GM21619 (cell line): ENCODE data around the gene PRKN.

Source experiments
- ATAC-seq: cut with Tn5 transposase; IDR thresholded peaks from one replicate; pipeline ENCODE4 v1.9.1; 2021; ENCODE audit not compliant: unreplicated experiment

Gene PRKN

DNA sequence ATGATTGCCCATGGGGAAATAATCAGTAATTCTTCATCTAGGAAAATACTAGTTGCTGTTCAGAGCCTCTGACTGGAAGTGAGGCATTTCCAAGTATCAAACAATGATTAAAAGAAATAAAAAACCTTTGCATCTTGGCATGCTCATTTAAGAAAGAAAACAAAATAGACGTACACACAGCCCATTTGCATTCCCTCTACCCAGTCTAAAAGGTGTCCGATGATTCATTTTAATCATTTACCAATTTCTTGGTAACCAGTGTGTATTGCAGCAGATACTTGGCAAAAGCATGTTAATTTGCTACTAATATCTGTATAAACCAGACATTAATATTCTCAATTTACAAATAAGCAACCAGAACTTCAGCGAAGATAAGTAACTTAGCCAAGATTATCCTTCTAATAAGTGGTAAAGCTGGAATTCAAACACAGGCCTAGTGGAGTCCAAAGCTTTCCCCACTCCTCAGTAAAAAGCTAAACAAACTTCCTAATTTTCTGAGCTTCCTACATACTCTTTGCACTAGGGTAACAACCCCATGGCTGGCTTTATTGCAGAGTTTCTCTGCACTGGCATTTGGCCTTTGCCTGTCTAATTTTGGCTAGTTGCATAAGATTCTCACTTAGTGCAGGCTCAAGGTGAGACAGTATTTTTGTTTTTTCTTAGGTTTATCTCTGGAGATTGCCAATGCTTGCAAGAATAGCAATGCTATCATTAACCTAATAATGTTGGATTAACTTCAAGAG is 338.1 kb downstream of the PRKN start:
- no peak for ATAC-seq

DNA sequence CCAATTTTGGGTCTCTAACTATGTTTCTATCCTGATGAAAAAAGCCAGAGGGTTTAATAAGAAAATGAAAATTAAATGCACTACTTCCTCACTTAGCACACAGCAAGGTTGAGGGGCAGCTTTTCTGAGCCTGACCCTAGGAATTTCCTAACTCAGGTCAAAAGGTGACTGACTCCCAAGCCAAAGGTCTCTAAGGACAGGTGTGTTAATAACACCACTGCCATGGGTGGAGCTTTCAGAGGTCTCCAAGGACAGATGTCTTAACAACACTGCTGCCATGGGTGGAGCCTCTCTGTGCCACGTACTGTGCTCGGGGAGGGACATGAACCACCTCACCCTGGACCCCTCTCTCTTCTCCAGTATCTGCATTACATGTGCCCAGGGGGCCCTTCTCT is 339.2 kb downstream of the PRKN start:
- no peak for ATAC-seq

DNA sequence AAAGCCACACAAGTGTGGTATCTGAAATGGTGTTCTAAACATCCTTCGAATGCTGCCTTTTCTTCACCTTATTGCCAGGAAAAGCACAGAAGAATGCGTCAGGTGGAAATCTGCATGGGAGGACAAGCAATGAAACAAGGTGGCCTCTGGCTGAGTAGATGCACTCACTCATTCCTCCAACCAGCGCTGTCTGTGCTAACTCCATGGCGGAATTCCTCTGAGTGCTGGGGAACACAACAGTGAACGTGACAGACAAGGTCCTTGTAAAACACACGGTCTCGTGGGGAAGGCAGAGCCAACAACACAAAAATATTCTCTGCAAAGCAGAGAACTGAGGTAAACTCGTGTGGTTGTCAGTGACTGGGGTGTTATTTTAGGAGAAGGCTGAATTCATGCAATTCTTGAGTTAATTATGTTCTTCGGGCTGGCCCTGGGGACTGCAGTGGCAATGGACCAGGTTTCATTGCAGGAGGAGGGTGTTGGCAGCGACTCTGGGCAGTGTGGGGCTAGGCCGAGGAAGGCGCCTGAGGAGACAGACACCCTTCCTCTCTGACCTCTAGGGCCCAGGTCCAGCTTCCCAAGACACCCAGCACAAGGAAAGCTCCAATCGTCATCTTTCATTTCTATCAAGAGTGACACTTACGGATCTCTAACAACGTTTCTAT is 339.7 kb downstream of the PRKN start:
- no peak for ATAC-seq

DNA sequence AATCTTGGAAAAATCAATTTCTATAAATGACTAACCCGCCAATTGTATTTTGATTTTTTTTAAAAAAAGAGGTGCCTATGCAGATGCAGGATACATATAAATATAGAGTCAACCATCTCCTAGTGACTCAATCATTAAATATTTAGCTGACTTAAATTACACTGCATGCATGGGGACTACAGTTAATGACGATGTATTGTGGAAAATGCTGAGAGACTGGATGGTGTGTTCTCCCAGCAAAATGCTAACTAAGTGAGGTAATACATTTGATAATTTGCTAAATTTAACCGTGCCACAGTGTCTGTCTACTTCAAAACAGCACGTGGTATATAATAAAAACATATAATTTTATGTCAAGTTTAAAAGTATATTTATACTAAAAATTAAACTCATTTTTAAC is 341.6 kb downstream of the PRKN start:
- no peak for ATAC-seq

DNA sequence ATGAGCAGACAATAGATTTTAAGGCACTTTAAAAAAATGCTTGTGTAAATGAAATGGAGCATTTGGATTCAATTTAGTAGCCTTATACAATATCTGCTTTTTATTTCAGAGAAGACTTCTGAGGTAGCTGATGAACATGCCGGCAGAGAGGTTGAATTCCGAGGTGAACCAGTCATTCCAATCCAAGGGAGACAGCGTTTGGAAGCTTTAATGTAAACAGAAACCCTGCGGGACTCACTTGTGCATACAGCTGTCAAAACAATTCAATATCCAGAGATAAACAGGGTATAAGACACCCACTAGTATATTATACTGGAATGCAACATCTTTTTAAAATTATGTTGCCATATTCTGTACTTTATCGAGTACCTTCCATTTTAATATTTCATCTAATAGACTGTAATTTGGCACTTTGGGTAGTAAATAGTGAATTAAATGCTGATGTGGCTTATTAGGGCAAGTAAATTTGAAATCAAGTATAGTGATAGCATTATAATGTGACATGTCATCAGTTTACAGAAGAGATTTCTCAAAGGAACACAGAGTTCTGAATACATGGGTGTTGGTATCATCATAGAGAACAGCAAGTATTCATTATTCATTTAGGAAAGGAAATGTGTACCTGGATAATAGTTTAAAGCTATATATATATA is 347.7 kb downstream of the PRKN start:
- ATAC-seq = no peak

DNA sequence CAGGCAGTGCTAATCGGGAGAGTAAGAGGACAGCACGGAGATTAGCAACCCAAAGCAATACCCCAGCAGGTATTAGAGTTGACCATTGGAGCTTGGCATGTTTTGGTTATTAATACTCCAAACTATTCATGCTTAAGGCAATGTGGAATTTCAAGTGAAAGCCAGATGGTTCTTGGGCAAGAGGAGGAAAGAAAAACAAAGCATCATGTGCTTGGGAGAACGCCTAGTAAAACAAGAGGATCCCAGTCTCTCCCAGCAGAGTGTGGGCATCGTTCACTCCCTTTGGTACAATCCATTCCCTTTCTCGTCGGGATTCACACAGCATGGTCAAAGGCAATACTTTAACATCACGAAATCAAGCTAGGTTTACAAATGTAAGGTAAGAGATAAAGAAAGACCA is 349.8 kb downstream of the PRKN start:
- ATAC-seq = no peak

DNA sequence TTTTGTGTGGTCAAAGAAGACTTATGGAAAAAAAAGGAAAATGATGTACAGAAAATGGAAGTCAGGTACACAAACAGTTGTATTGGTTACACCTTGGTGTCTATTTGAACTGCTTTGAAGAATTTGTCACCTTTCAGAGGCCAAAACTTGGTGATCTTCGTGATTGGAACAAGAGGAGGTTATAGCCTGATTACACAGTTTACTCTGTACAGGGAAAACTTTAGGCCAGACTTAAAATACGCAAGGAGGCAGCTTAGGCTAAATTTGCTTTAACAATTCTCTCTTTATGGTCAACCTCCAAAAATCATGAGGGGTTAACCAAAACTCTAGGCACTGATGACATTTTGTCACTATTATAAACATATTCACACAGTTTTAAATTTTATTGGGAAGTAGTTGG is 353.7 kb downstream of the PRKN start:
- no peak for ATAC-seq

DNA sequence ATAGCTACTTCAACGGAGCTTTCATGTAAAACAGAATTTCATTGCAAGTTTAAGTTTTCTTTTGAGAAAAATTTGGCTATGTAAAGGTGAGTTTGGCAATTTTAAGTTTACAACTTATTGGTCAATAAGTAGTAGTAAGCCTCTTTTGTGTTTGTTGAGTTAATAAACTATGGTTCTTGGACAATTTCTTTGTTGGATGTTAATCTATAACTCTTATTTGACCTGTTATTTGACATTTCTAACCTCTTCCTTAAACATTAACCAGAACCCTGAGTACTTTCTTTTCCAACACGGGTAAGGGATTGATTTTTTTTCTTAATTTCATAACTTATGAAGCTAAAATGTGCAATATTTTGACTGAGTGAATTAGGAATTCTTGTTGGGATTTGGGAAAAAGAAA is 354.4 kb downstream of the PRKN start:
- no peak for ATAC-seq

DNA sequence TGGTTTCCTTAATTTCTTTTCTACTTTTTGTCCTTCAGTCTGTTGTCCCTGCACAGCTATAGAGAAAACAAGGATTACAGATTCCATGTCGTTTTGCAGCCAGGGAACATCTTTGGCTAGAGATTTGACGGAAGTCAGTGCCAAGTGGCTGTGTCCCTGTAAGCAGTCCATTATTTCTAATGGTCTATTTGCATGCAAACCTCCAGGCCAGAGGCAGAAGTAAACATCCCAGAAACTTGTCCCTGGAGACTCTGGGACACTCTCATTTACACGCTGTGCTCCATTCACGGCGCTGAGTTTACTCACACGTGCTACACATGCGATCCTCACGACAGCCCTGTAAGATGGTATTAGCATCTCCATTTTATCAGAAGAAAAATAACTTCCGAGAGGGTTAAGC is 355.5 kb downstream of the PRKN start:
- no peak for ATAC-seq

DNA sequence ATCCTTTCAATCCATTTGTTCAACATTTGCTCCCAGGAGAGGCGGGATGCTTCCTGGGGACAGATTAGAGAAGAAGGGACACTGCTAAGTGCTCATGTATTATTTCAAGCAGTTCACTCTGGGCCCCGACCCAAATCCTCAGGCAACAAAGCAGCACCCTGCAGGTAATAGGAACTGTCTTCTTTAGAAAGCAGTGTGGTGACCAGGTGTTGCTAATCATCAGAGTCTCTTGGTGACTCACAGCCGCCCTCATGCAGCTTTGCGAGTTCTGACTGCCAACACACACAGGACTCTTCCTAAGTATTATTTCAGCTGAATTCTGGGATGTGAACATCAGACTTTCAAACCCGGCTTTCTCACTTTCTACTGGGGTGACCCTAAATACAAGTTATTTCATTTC is 356.4 kb downstream of the PRKN start:
- ATAC-seq = no peak

DNA sequence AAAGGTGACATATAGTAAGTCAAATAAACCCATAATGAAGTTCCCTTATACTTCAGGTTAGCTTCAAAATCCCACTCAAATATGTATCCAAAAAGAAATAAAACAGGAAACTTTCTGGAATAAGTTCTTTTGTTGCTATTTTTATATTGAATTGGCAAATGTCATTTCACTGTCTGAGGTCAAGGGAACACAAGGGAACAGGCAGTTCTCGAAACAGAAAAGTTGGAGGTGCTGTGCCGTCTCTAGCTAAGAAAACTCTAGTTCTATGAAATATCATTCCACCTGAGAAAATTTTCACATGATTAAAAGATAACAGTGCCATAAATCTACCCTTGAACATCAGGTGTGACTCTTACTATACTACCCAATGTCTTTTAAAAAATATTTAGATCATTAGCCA is 358.5 kb downstream of the PRKN start:
- no peak for ATAC-seq

DNA sequence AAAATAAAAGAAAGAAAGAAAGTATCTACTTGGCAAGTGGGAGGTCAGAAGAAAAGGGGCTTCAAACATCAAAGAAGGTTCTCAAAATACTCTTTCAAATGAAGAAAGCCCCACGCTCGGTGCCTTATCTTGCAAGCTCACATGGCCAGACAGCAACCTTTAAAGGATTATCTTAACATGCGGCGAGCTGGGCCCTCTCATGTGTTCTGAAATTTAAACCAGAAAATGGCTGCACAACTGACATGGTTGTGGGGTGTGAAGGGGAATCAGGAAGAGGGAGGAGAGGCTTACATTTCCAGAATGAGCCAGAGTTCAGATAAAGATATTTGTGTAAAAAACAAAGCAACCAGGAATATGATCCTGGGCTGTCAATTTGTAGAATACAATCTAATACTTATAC is 363.1 kb downstream of the PRKN start:
- no peak for ATAC-seq

DNA sequence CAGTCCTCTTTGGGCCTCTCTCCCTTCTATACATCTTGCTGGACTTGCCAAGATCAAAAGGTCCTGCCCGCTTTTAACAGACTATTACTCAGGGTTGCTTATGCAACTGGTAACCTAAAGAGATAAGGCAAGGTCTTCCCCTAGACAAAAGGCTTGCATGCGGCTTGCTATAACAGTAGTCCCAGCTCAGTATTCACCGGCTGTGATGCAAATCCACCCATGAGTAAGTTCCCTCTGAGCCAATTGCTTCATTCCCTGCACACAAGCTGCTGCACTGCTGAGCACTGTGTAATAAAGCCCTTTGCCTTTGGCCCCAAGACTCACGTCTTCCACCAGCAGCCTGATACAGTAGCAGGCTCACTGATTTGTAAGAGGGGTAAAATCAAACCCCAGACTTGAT is 363.8 kb downstream of the PRKN start:
- no peak for ATAC-seq

DNA sequence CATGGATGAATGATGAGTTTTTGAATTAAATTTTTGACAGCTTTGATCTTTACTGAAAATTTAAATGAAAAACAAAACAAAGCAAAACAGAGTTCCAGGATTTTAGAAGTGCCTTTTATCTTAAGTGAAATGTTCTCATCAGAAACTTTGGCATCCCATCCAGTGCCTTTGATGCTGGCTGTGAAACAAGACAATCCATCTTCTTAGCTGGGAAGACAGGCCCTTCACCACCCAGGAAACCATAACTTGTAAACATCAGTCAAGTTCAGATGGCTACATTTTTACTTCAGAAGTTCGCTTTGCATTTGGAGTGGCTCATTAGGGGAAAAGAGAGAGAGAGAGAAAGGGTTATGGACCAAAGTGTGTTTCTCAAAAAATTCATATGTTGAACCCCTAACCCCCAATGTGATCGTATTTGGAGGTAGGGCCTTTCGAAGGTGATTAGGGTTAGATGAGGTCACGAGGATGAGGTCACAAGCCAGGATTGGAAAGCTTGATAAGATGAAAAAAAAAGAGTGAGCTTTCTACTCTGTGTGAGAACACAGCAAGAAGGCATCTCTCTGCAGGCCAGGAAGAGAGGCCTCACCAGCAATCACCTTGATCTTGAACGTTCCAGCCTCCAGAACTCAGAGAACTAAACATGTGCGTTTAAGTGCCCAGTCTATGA is 366.5 kb downstream of the PRKN start:
- no peak for ATAC-seq

DNA sequence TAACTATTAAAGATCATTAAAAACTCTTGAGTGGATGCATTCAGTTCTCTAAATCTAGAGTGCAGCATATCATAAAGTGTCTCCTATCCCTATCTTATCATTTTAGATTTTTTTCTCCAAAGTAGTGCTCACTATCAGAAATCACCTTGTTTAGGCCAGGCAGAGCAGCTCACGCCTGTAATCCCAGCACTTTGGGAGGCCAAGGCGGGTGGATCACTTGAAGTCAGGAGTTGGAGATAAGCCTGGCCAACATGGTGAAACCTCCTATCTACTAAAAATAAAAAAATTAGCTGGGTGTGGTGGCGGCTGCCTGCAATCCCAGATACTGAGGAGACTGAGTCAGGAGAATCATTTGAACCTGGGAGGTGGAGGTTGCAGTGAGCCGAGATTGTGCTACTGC is 368.9 kb downstream of the PRKN start:
- ATAC-seq = no peak

DNA sequence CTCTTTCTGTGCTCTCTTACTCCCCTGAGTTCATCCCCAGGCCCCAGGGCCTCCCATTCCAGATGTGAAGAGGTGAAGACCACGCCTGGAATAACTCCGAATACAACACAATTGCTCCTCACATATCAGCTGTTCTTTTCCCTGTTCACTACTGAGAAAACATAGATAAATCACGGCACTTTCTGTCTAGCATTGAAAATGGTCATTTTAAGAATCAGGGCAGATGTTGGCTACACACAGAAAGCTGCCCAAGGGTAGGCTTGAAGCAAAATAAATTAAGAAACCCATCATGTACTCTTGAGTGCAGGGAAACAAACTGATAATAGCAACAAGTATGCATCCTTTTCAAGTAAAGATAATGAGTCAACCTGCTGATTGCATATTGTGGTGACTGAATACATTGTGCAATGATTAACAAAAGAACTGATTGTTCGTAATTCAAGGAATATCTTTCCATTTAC is 382.5 kb downstream of the PRKN start:
- ATAC-seq = no peak

DNA sequence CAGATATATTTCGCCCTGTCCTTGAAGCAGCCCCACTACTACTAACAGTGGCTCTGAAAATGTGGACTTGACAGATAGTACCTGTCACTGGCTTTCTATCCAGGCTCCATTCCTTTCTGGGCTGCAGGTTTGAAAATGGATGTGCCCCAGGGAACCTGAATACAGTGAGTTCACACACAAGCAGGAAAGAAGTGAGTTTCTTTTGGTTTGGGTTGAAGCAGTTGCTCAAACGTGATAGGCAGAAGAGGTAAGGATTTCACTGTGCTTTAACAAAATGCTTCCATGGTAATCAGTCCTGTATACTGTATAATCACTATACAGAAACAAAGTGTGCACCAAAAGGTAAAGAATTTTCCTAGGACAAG is 382.9 kb downstream of the PRKN start:
- ATAC-seq = no peak

DNA sequence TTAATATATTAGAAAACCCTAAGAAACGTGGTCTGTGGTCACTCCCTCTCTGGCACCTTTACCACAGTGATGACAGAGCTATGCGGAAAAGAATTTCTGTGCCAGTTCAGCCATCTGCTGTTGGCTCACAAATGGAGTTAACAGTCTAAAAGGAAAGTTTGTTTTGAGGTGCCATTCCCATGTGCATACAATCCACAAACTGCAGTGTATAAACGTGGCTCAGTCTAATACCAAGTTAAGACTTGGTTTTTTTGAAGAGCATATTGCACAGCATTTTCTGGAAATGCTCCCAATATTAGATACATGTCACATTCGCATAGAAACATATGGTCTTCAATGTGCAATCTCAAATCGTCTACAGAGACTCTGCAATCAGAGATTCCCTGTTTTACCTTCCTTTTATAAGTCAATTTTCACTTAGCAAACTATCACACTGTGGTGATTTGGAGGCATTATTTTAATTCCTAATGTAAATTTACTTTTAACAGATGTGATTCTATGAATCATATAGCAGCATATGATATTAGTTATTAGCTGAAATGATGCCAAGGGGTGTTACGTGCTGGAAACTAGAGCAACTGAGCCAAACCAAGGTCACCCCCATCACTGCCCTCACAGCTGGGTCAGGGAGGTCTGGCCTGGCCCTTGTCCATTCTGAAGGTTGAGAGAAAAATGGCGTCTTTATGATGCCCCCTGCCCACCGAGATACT is 383.5 kb downstream of the PRKN start:
- ATAC-seq = no peak

DNA sequence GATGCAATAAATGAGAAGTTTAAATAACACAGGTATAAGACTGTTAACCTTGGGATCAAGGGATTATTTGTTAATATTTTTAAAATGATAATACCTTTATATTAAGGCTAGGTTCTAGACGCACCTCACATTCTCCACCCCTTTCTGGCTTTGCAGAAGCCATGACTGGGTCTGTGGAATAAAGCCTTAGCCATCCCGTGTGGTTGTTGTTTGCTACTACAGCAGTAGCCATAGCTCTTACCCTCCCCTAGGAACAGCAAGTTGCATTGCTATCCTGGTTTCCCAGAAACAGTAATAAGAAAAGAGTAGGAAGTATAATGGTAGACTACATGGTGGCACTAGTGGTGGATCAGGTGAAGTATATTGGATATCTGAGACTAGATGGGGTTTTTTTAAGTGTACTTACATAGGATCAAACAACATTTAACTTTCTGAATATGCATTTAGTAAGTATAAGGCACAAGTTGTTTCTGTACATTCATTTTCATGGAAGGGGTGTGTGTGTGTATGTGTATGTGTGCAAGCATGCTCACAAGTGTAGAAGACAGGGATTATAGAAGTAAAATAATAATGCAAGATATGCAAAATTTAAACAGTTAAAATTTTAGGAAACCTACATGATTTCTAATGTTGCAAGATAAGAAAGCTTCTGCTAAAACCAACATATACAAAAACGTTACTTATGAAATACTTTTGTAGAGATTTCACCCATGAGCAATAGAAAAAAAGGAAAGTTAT is 384.2 kb downstream of the PRKN start:
- no peak for ATAC-seq

DNA sequence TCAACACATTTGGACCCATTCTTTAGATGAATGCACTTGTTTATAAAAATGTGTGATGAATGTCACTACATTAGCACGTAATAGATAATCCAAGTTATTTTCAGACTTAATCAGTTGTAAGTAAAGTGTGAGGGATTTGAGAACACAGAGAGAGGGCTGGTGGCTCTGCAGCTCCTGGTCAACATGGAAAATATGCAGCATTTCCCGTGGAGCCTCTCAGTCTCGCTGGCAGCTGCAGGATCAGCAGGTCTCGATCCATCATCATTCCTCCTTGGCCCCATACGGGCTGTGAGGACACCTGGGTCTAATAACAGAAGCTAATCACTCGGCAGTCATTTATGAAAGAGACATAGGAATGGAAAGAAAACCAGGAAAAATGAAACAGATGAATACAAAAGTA is 390.2 kb downstream of the PRKN start:
- no peak for ATAC-seq

DNA sequence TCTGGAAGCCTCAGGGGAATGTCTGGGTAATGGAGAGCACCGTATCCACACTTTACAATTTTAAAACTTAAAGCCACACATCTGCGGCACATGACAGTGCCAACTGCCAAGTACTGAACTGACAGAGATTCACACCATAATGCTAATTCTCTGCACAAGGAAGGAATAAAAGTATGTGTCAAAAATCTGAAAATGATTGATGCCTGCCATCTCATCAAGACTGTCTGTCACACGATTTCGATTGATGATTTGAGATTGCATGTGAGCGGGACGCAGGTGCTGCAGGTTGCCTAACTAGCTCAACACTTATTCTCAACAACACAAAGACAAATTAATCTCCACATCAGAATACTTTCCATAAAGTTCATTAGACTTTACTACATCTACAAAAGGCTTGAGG is 391.2 kb downstream of the PRKN start:
- no peak for ATAC-seq
